Cardiac fibroblast (primary cell): Measurements from ENCODE around the gene TSFM.

Source experiments
- DNase-seq, 2 donors: peaks; one replicate each; pipeline versions ENCODE4 v3.0.0 to v3.0.0-alpha.2; 2010; ENCODE audit warnings: low read depth in 2 of 2
- H3K4me3 ChIP-seq, 2 donors: replicated peaks in 1 of 2; 1 replicate in 1 of 2; 2 replicates in 1 of 2; pipeline ENCODE4 v1.5.1; 2011; ENCODE audit warnings: low read depth in 2 of 2, low read length in 2 of 2, mild to moderate bottlenecking in 2 of 2, moderate library complexity in 1 of 2
- CTCF ChIP-seq: IDR thresholded peaks from one replicate; pipeline ENCODE4 v1.5.1; 2011; ENCODE audit warnings: low read depth, mild to moderate bottlenecking, low read length, inconsistent platforms

TSFM gene

GRCh38 chr12:57836442-57837375, 54.1 kb downstream of the TSFM start:
- peak overlapping the region; percentile 8 to 35 for H3K4me3 ChIP-seq
- TF ChIP-seq CTCF: no peak
- peak; percentile 90 to 95 for DNase-seq

- DNase-seq: peak; percentile 86
- TF ChIP-seq CTCF: no peak
- no peak overlapping the region for H3K4me3 ChIP-seq
Measured at GRCh38 chr12:57837864-57838562, 55.4 kb downstream of the TSFM start.

GRCh38 chr12:57838594-57839302, 56.2 kb downstream of the TSFM start:
- TF ChIP-seq CTCF: no peak
- no peak overlapping the region for H3K4me3 ChIP-seq
- peak; percentile 64 to 68 for DNase-seq

- no peak overlapping the region for H3K4me3 ChIP-seq
- DNase-seq: no peak
- no peak for TF ChIP-seq CTCF
Measured at GRCh38 chr12:57839996-57840395, 57.4 kb downstream of the TSFM start.

- no peak for TF ChIP-seq CTCF
- no peak overlapping the region for H3K4me3 ChIP-seq
- DNase-seq: peak; percentile 53 to 57
Measured at GRCh38 chr12:57840726-57841125, 58.1 kb downstream of the TSFM start.

- TF ChIP-seq CTCF: no peak
- no peak for DNase-seq
- no peak overlapping the region for H3K4me3 ChIP-seq
Measured at GRCh38 chr12:57841445-57841844, 58.9 kb downstream of the TSFM start.
